Activated CD8-positive, alpha-beta T cell treated with anti-CD3 and anti-CD28 coated beads for 36 hours (primary cell): ENCODE results near the gene TUBA3D. TPM values are rescaled to one million over a fixed set of nuclear protein-coding genes. Genes with fewer than 3 reads are reported as not detected.
A peak's percentile ranks its signal among the peaks of the same experiment; 100 is the strongest.
"Not testable (repeated sequence)": the region's sequence is repeated elsewhere in the genome, so short reads cannot be mapped to it uniquely, and the experiment has no call there.

ENCODE experiments used
- ATAC-seq: fragments of 200-7000 bp; cut with Tn5 transposase; one replicate; pipeline ENCODE4 v1.10.0; 2021; ENCODE audit warnings: mild to moderate bottlenecking, moderate library complexity
- CTCF ChIA-PET: fragments of 350-600 bp; sonication (Branson Sonifier 250); formaldehyde crosslinking; loops from one replicate; lab custom pipeline; 2021; ENCODE audit warnings: antibody characterized with exemption; lab: Charles Lee
- POLR2A ChIA-PET: fragments of 350-600 bp; sonication (Branson Sonifier 250); formaldehyde crosslinking; loops from one replicate; lab custom pipeline; 2021; ENCODE audit warnings: antibody characterized with exemption; lab: Charles Lee
- DNase-seq: peaks from one replicate; pipeline ENCODE4 v3.0.0-alpha.2; 2020
- H3K27ac Mint-ChIP-seq: one replicate; pipeline ENCODE4 v1.8.0; 2021; ENCODE audit warnings: mild to moderate bottlenecking, mixed read lengths
- H3K27me3 Mint-ChIP-seq: one replicate; pipeline ENCODE4 v1.8.0; 2021; ENCODE audit warnings: mixed read lengths
- H3K36me3 Mint-ChIP-seq: one replicate; pipeline ENCODE4 v1.8.0; 2021; ENCODE audit warnings: low read depth, mixed read lengths
- H3K4me1 Mint-ChIP-seq: one replicate; pipeline ENCODE4 v1.8.0; 2021; ENCODE audit warnings: low read depth, mixed read lengths
- H3K4me3 Mint-ChIP-seq: one replicate; pipeline ENCODE4 v1.8.0; 2021; ENCODE audit warnings: mild to moderate bottlenecking, moderate library complexity, mixed read lengths
- H3K9me3 Mint-ChIP-seq: one replicate; pipeline ENCODE4 v1.8.0; 2021; ENCODE audit warnings: mixed read lengths
- CTCF ChIP-seq: fragments of 200-600 bp; IDR thresholded peaks from one replicate; pipeline ENCODE4 v1.8.0; 2022; ENCODE audit warnings: antibody characterized with exemption, mild to moderate bottlenecking
- intact Hi-C: fragments of 100-400 bp; cut with micrococcal nuclease; formaldehyde crosslinking; loops from one replicate; pipeline ENCODE4 v1.10.0; 2022
- total RNA-seq, 2 experiments: library from RNA; stranded (reverse); gene quantifications; one replicate each; pipeline ENCODE4 v1.2.3, GENCODE V29; 2021

TUBA3D gene
- total RNA-seq, 2 experiments from 2014 or later, result not detected

DNA sequence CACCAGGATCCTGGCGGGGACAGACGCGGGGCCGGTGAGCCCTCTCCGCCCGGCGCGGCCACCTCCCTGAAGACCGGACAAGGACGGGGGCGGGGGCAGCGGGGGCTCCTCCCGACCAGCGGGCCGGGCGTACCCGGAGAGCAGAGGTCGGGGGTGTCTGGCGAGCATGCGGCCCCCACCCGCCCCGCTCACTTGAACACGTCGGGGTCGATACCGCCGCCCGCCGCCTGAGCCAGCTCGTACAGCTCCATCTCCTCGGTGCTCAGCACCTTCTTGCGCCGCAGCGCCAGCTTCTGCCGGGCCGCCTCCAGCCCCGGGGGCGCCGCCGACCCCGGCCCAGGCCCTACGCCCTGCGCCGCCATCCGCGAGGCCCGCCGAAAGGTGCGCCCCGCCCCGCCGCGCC lies 16.1 kb downstream of the TUBA3D start, which contains the start of gene MZT2A:
TSS of gene MZT2A (minus strand) at position 383 of the 403 bp plus-strand sequence. CDS start at position 362, 21 bp downstream.
- peak within 1 kb of the TSS; percentile 98 for H3K27ac Mint-ChIP-seq
- peaks cover 36% of the 10 kb centered on the region for H3K4me1 Mint-ChIP-seq
- H3K27me3 Mint-ChIP-seq, intact Hi-C loops, DNase-seq, H3K9me3 Mint-ChIP-seq, ATAC-seq: not testable (repeated sequence)
- CTCF ChIA-PET, result interaction anchor here (1.2 to 1.9 kb wide), 6 partner anchors 11 to 339 kb away, joined by 3 to 7 read pairs (median 4); no protein-coding TSS in a partner anchor
- POLR2A ChIA-PET, result interaction anchor here (0.9 to 1.7 kb wide), 5 partner anchors 11 to 412 kb away, joined by 3 to 5 read pairs (median 4); no protein-coding TSS in a partner anchor
- H3K36me3 Mint-ChIP-seq, result peaks cover 44% of the 10 kb centered on the region
- peak within 1 kb of the TSS; percentile 98 for H3K4me3 Mint-ChIP-seq

- CTCF ChIA-PET, result interaction anchor here (0.6 to 2.0 kb wide), 15 partner anchors 10 to 1312 kb away, joined by 3 to 7 read pairs (median 3); no protein-coding TSS in a partner anchor
- ATAC-seq (peak; percentile 88), DNase-seq (peak; percentile 97)
- POLR2A ChIA-PET, result interaction anchor here (0.6 to 1.7 kb wide), 8 partner anchors 10 to 412 kb away, joined by 3 to 5 read pairs (median 3); no protein-coding TSS in a partner anchor
- Mint-ChIP-seq H3K4me1 (peaks cover 39% of the 10 kb centered on the region), H3K27me3 (no peaks in the 10 kb centered on the region), H3K27ac (peak overlapping the region; percentile 98), H3K4me3 (peak overlapping the region; percentile 98), H3K36me3 (peaks cover 44% of the 10 kb centered on the region), H3K9me3 (no peaks in the 10 kb centered on the region)
- TF ChIP-seq CTCF, result peak; percentile 89
- intact Hi-C loops, result no loop called here
Measured at GRCh38 chr2:131492418-131493198, 16.7 kb downstream of the TUBA3D start.

- POLR2A ChIA-PET, result interaction anchor here (0.7 to 1.7 kb wide), 4 partner anchors 21 to 189 kb away, joined by 3 to 5 read pairs (median 4); no protein-coding TSS in a partner anchor
- Mint-ChIP-seq H3K27ac (peak overlapping the region; percentile 98), H3K27me3 (no peaks in the 10 kb centered on the region), H3K4me3 (peak overlapping the region; percentile 98), H3K9me3 (no peaks in the 10 kb centered on the region), H3K4me1 (peaks cover 40% of the 10 kb centered on the region), H3K36me3 (peaks cover 45% of the 10 kb centered on the region)
- DNase-seq (no peak), ATAC-seq (peak; percentile 14)
- TF ChIP-seq CTCF, result no peak
- CTCF ChIA-PET, result interaction anchor here (0.6 to 2.0 kb wide), 17 partner anchors 10 to 1313 kb away, joined by 3 to 7 read pairs (median 4); no protein-coding TSS in a partner anchor
- intact Hi-C loops, result no loop called here
Measured at GRCh38 chr2:131493199-131493968, 17.5 kb downstream of the TUBA3D start.

- CTCF ChIA-PET, DNase-seq, H3K9me3 Mint-ChIP-seq, H3K27ac Mint-ChIP-seq, ATAC-seq, H3K27me3 Mint-ChIP-seq, intact Hi-C loops: not testable (repeated sequence)
- H3K36me3 Mint-ChIP-seq, result peaks cover 41% of the 10 kb centered on the region
- H3K4me1 Mint-ChIP-seq, result peaks cover 37% of the 10 kb centered on the region
- peak overlapping the region; percentile 98 for H3K4me3 Mint-ChIP-seq
- POLR2A ChIA-PET, result interaction anchor here (1.6 kb wide), 1 partner anchor 10 kb away, joined by 3 read pairs; no protein-coding TSS in a partner anchor
Measured at GRCh38 chr2:131495506-131495905, 19.6 kb downstream of the TUBA3D start.

DNA sequence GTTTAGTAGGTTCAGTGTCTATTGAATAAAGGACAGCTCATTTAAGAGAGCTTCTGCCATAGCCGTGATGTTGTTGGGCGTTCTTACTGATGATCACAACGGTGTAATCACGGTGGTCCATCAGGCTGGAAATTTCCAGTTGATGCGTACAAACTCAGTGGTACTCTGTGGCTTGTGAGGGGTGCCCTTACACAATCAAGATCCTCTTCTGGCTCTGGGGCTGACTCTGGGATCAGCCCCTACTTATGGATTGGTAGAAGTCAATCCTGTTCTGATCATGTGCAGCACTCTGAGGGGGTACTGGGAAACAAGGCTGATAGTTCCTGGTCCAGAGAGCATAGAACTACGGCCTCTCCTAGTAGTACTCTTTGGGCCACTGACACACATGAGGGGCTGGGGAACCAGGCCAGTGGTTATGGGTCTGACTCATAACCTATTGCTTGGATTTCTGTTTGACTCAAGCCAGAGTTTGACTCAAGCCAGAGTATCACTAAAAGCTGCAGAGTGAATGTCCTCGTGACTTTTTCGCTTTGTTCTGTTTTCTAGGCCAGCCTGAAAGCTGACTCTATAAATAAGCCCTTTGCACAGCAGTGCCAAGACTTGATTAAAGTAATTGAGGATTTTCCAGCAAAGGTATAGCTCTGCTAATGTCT lies 22.5 kb downstream of the TUBA3D start:
- H3K9me3 Mint-ChIP-seq, H3K27me3 Mint-ChIP-seq, H3K4me3 Mint-ChIP-seq, POLR2A ChIA-PET, CTCF ChIA-PET, intact Hi-C loops: not testable (repeated sequence)
- H3K36me3 Mint-ChIP-seq, result peaks cover 41% of the 10 kb centered on the region
- H3K4me1 Mint-ChIP-seq, result peaks cover 32% of the 10 kb centered on the region
- DNase-seq, result peak; percentile 47
- peak; percentile 83 for ATAC-seq
- H3K27ac Mint-ChIP-seq, result peak overlapping the region; percentile 88

DNA sequence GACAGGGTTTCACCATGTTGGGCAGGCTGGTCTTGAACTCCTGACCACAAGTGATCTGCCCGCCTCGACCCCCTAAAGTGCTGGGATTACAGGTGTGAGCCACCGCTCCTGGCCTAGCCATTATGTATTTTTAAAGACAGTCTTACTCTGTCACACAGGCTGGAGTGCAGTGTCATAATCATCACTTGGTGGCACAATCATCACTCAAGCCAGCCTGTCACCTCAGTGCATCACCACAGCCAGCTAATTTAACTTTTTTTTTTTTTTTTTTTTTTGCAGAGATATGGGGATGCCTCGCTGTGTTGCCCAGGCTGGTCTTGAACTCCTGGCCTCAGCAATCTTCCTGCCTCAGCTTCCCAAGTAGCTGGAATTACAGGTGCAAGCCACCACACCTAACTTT lies 27.7 kb downstream of the TUBA3D start:
- peak overlapping the region; percentile 52 for H3K27ac Mint-ChIP-seq
- ChIA-PET CTCF (interaction anchor here (0.9 kb wide), 2 partner anchors 11 kb away, joined by 3 to 4 read pairs; partner anchors contain the start of gene MZT2A), POLR2A (interaction anchor here (1.0 kb wide), 1 partner anchor 12 kb away, joined by 3 read pairs; the partner anchor contains the start of gene MZT2A)
- H3K4me3 Mint-ChIP-seq, H3K4me1 Mint-ChIP-seq, H3K9me3 Mint-ChIP-seq, H3K27me3 Mint-ChIP-seq, intact Hi-C loops, DNase-seq: not testable (repeated sequence)
- peak; percentile 21 for ATAC-seq
- peaks cover 54% of the 10 kb centered on the region for H3K36me3 Mint-ChIP-seq

DNA sequence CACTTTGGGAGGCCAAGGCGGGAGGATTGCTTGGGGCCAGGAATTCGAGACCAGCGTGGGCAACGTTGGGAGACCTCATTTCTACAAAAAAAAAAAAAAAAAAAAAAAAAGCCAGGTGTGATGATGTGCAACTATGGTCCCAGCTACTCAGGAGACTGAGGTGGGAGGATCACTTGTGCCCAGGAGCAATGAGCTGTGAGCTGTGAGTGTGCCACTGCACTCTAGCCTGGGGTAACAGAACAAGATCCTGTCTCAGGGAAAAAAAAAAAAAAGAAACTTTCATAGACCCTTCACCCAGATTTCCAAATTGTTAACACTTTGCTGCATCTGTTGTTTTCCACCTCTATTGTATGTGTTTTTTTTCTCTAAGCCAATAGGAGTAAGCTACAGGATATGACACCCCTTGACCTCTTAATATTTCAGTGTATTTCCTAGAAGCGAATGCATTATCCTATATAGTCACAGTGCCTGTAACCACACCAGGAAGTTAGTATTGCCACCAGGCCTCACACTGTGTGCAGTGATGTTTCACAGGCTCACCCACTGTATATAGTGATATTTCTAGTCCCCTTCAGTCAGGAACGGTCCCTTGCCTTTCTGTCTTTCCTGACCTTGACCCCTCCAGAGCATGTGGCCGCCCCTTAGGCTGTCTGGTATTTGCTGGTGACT lies 28.3 kb downstream of the TUBA3D start:
- POLR2A ChIA-PET, intact Hi-C loops: not testable (repeated sequence)
- peak; percentile 93 for ATAC-seq

More for the DNA sequence above, 28.3 kb downstream of the TUBA3D start:
- not testable (repeated sequence) for H3K27me3 Mint-ChIP-seq, H3K4me3 Mint-ChIP-seq, H3K4me1 Mint-ChIP-seq, DNase-seq, H3K9me3 Mint-ChIP-seq
- Mint-ChIP-seq H3K27ac (peak overlapping the region; percentile 85), H3K36me3 (peaks cover 54% of the 10 kb centered on the region)
- CTCF ChIA-PET, result interaction anchor here (0.9 kb wide), 1 partner anchor 12 kb away, joined by 3 read pairs; the partner anchor contains the start of gene MZT2A
